ENCODE results near the gene TRIP4. TPM values are rescaled to one million over a fixed set of nuclear protein-coding genes. Genes with fewer than 3 reads are reported as not detected.

Gene TRIP4
- total and polyA plus RNA-seq, 4 donors, result 6.3 to 10.7 (median 7.6) TPM

- Histone ChIP-seq H3K36me3 (ENCODE audit: control insufficient read depth in 4 of 4, insufficient read depth in 3 of 4, low read depth in 1 of 4, low read length in 3 of 4) (peaks cover 0 to 3% (median 1%) of the 10 kb centered on the region in 4 donors), H3K9ac (ENCODE audit: low read depth in 1 of 2, low read length in 2 of 2) (no peak overlapping the region), H3K27me3 (ENCODE audit: control insufficient read depth in 4 of 4, insufficient read depth in 4 of 4, low read length in 3 of 4) (no peaks in the 10 kb centered on the region), H3K9me3 (ENCODE audit: control insufficient read depth in 4 of 4, low read length in 3 of 4) (no peaks in the 10 kb centered on the region), H3K27ac (ENCODE audit: low read depth in 1 of 2, low read length in 2 of 2) (no peak overlapping the region), H3K4me1 (ENCODE audit: control insufficient read depth in 4 of 4, insufficient read depth in 4 of 4, low read length in 3 of 4) (peaks cover 0 to 3% (median 0%) of the 10 kb centered on the region in 4 donors), H3K4me3 (ENCODE audit: low read depth in 1 of 3, low read length in 3 of 3) (no peak overlapping the region)
- DNase-seq (ENCODE audit: low spot score), result no peak
- TF ChIP-seq YY1 (IDR thresholded peaks at IDR 0.05), result no peak
- TF ChIP-seq HNF4G (IDR thresholded peaks at IDR 0.05), result no peak
- TF ChIP-seq ATF3 (IDR thresholded peaks at IDR 0.05), result no peak
- no peak for TF ChIP-seq HNF4A (conservative IDR thresholded peaks at IDR 0.05)
- TF ChIP-seq NR2F2 (IDR thresholded peaks at IDR 0.05), result no peak
- no peak for TF ChIP-seq TAF1 (conservative IDR thresholded peaks at IDR 0.05)
- TF ChIP-seq SP1 (IDR thresholded peaks at IDR 0.05), result no peak
- TF ChIP-seq EGR1 (IDR thresholded peaks at IDR 0.05; ENCODE audit: low read depth in 2 of 2), result no peak
- TF ChIP-seq, protein P1, sequence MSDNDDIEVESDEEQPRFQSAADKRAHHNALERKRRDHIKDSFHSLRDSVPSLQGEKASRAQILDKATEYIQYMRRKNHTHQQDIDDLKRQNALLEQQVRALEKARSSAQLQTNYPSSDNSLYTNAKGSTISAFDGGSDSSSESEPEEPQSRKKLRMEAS (IDR thresholded peaks at IDR 0.05), result no peak
- TF ChIP-seq FOXA1 (IDR thresholded peaks at IDR 0.05), result no peak
- no peak for TF ChIP-seq RXRA (IDR thresholded peaks at IDR 0.05)
- no peak for TF ChIP-seq JUND (IDR thresholded peaks at IDR 0.05)
- TF ChIP-seq FOXA2 (IDR thresholded peaks at IDR 0.05), result no peak
- no peak for TF ChIP-seq GABPA (IDR thresholded peaks at IDR 0.05 in 1 of 2, conservative IDR thresholded peaks at IDR 0.05 in 1 of 2)
- 95% methylated on average over 4 of the region's 4 CpGs for WGBS
These were observed 84.5 kb downstream of the TRIP4 start for GRCh38 chr15:64472161-64472560.

GRCh38 chr15:64474846-64475245, 87.2 kb downstream of the TRIP4 start:
- Histone ChIP-seq H3K4me3 (ENCODE audit: low read depth in 1 of 3, low read length in 3 of 3) (no peak overlapping the region), H3K27ac (ENCODE audit: low read depth in 1 of 2, low read length in 2 of 2) (no peak overlapping the region), H3K27me3 (ENCODE audit: control insufficient read depth in 4 of 4, insufficient read depth in 4 of 4, low read length in 3 of 4) (no peaks in the 10 kb centered on the region), H3K9me3 (ENCODE audit: control insufficient read depth in 4 of 4, low read length in 3 of 4) (no peaks in the 10 kb centered on the region), H3K9ac (ENCODE audit: low read depth in 1 of 2, low read length in 2 of 2) (no peak overlapping the region), H3K4me1 (ENCODE audit: control insufficient read depth in 4 of 4, insufficient read depth in 4 of 4, low read length in 3 of 4) (peaks cover 0 to 7% (median 4%) of the 10 kb centered on the region in 4 donors), H3K36me3 (ENCODE audit: control insufficient read depth in 4 of 4, insufficient read depth in 3 of 4, low read depth in 1 of 4, low read length in 3 of 4) (peaks cover 0 to 3% (median 1%) of the 10 kb centered on the region in 4 donors)
- TF ChIP-seq FOXA2 (IDR thresholded peaks at IDR 0.05), result no peak
- no peak for TF ChIP-seq RAD21 (IDR thresholded peaks at IDR 0.05)
- TF ChIP-seq GABPA (IDR thresholded peaks at IDR 0.05 in 1 of 2, conservative IDR thresholded peaks at IDR 0.05 in 1 of 2), result no peak
- TF ChIP-seq REST (IDR thresholded peaks at IDR 0.05), result no peak
- no peak for TF ChIP-seq RXRA (IDR thresholded peaks at IDR 0.05)
- no peak for TF ChIP-seq HNF4A (conservative IDR thresholded peaks at IDR 0.05)
- no peak for TF ChIP-seq JUND (IDR thresholded peaks at IDR 0.05)
- no peak for TF ChIP-seq YY1 (IDR thresholded peaks at IDR 0.05)
- TF ChIP-seq HNF4G (IDR thresholded peaks at IDR 0.05), result no peak
- TF ChIP-seq EGR1 (IDR thresholded peaks at IDR 0.05; ENCODE audit: low read depth in 2 of 2), result no peak
- no peak for DNase-seq (ENCODE audit: low spot score)
- whole genome bisulfite sequencing, result 97% methylated on average over 2 of the region's 2 CpGs
